ENCODE results near the gene ABCA4.

DNA sequence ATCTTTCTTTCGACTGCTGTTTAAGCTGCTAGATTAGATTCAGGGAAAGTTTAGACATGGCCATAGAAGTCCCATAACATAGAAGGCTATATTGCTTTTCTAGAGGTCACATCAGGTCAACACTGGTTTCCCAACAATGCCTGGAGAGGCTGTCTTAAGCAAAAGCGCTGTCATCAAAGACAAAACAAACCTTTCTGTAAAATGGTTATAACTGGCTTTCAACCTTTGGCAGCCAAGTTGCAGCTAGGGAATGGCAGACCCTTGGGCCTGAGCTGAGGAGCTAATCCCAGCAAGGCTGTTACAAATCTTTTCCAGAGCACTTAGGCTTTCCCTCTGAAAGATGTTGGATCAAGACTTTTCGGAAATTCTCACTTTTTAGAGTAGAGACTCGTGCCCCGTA, 11.2 kb upstream of the ABCA4 start:
- TF ChIP-seq EZH2 (IDR thresholded peaks at IDR 0.05; ENCODE audit: insufficient read depth, poor library complexity, severe bottlenecking) (no peak), EZH2phosphoT487 (IDR thresholded peaks at IDR 0.05; ENCODE audit: insufficient read depth, low read depth) (no peak)
